Stimulated activated CD4-positive, alpha-beta T cell treated with anti-CD3 and anti-CD28 coated beads, TNF-alpha, amount 100 ng/mL, for 1 hour (primary cell): ENCODE data around the gene PCK2.

Experiments used
- DNase-seq, 3 donors: peaks; one replicate each; pipeline ENCODE4 v3.0.0-alpha.2; 2020; ENCODE audit warnings: low read depth in 3 of 3, low spot score in 1 of 3

Gene PCK2

GRCh38 chr14:24150567-24150966 is 56.5 kb downstream of the PCK2 start:
- no peak for DNase-seq

- no peak for DNase-seq
These were observed 56.9 kb downstream of the PCK2 start for GRCh38 chr14:24150993-24151392.

- DNase-seq, result no peak
These were observed 57.4 kb downstream of the PCK2 start for GRCh38 chr14:24151404-24152080.
